HG02571 (cell line): ENCODE measurements around the gene XYLT2.

Experiments
- ATAC-seq: cut with Tn5 transposase; IDR thresholded peaks from one replicate; pipeline ENCODE4 v1.9.1; 2021; ENCODE audit warnings: mild to moderate bottlenecking, moderate library complexity; ENCODE audit not compliant: unreplicated experiment

The XYLT2 gene

GRCh38 chr17:50348522-50349242, 2.8 kb downstream of the XYLT2 start:
- no peak for ATAC-seq

- no peak for ATAC-seq
These were observed 3.3 kb downstream of the XYLT2 start for GRCh38 chr17:50349243-50349600.

GRCh38 chr17:50350733-50351132, 4.8 kb downstream of the XYLT2 start:
- ATAC-seq = no peak

GRCh38 chr17:50352072-50352692, 6.3 kb downstream of the XYLT2 start:
- ATAC-seq = no peak

- no peak for ATAC-seq
These were observed 7.0 kb downstream of the XYLT2 start for GRCh38 chr17:50352693-50353599.

GRCh38 chr17:50353600-50354195, 7.8 kb downstream of the XYLT2 start:
- no peak for ATAC-seq

GRCh38 chr17:50354198-50354597, 8.3 kb downstream of the XYLT2 start:
- ATAC-seq = no peak

GRCh38 chr17:50354776-50355175, 8.8 kb downstream of the XYLT2 start:
- ATAC-seq = no peak

- no peak for ATAC-seq
These were observed 9.4 kb downstream of the XYLT2 start for GRCh38 chr17:50355336-50355700.

- no peak for ATAC-seq
These were observed 9.9 kb downstream of the XYLT2 start for GRCh38 chr17:50355701-50356341.

GRCh38 chr17:50356418-50356817, 10.5 kb downstream of the XYLT2 start:
- no peak for ATAC-seq

GRCh38 chr17:50356892-50357510, 11.1 kb downstream of the XYLT2 start:
- ATAC-seq = no peak

- no peak for ATAC-seq
These were observed 12.3 kb downstream of the XYLT2 start for GRCh38 chr17:50358177-50358576.

- ATAC-seq = no peak
These were observed 13.2 kb downstream of the XYLT2 start for GRCh38 chr17:50359005-50359699.

- no peak for ATAC-seq
These were observed 14.1 kb downstream of the XYLT2 start for GRCh38 chr17:50359998-50360461.

- no peak for ATAC-seq
These were observed 14.7 kb downstream of the XYLT2 start for GRCh38 chr17:50360486-50361115.

GRCh38 chr17:50361561-50362480, 15.9 kb downstream of the XYLT2 start:
- ATAC-seq = no peak

- ATAC-seq = no peak
These were observed 16.7 kb downstream of the XYLT2 start for GRCh38 chr17:50362661-50363060.
